NCI-H128 (cell line): ENCODE data around the gene SEC24B.
"Not testable (repeated sequence)": the region's sequence is repeated elsewhere in the genome, so short reads cannot be mapped to it uniquely, and the experiment has no call there.

ENCODE experiments used
- DNase-seq: peaks from one replicate; lab custom pipeline; 2025; ENCODE audit not compliant: unreplicated experiment; lab: John Stamatoyannopoulos, UW

Gene SEC24B

DNA sequence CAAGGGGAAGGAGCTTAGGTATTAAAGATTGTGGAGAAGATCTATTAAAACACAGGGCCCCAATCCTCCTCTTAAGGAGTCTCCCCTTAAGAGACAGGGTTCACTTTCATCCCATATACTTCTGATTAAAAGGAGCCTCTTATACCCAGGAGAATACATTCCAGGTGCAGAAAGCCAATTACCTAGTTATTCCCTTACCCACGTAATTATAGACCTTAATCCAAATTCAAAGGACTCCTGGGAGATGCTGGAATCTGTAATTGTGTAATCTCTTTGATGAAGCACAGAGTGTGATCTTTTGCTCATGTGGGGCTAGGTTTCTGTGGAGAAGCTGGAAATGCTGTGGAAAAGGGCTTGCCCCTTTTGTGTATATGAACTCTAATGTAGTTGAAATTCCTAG, 1.4 kb upstream of the SEC24B start:
- no peak for DNase-seq

DNA sequence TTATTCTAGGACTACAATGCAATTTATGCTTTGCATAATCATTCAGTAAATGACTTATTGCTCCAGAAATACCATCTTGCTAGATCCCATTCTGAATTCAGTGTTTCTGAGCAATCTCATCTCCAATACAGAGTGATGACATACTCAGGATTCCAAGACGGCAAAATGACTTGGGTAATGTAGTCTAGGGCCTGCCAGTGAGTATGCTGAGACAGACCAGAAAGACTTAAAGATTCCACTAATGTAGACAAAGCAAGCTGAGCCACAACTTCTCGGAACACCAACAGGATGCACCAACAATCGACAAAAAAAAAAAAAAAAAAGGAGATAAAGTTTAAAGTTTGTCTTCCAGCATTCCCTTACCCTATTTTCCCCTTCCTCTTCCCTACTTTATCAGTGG, 919 bp upstream of the SEC24B start:
- DNase-seq: no peak

DNA sequence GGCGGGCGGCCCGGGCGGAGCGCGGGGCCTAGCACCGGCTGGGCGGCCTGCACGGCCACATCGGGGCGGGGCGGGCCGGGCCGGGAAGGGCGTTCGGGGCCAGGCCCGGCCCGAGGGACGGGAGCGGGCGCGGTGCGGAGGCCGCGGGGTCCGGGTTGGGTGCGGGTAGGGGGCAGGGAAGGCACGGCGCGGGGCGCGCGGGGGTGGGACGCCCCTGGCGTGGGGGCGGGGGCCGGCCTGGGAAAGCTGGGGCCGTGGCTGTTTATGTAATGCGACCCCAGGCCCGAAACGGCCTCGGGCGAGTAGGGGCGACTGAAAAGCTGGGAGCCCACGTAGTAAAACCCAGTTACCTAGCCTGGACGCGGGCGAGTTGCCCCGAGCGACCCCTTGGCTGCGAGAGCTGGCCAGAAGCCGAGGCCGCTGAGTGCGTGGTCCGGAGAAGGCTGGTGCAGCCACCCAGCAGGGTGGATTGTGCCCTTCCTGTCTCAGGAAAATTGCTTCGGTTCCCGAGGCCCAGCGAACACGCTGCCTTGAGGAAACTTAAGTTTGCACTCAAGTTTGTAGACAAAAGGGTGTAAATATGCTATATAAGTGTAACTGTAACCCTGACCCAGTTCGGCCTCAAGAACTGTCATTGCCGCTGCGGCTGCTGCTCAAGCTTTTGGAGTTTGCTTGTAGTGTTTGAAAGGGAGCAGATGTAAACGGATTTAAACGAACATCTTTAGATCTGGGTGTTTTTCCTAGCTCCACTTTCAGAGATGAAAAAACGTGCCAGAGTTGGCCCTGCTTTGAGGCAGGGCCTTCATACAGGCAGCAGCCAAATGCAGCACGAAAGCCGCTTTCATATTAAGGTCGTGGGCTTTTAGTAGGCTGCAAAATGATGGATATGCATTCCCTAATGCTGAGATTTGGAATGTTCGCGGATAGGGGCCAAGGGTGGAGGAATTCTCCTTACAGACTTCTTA, 674 bp downstream of the SEC24B start:
- DNase-seq: no peak

GRCh38 chr4:109435635-109436034, 2.0 kb downstream of the SEC24B start:
- no peak for DNase-seq

DNA sequence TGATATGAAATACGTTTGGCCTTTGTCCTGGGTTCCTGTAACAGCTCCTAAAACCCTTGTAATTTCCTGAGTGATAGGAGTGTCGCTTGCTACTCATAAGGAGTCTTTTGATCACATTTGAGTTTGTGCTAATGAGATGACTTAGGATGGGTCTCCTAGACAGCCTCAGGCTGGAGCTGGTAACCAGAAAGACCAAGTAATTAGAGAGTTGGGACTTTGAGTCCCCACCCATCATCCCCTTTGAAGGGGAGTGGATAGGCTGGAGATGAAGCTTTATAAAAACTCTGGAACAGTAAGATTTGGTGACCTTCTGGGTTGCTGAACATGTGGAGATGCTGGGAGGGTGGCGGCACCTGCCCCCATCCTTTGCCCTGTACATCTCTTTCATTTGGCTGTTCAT, 2.9 kb downstream of the SEC24B start:
- DNase-seq: no peak

GRCh38 chr4:109440948-109441347, 7.3 kb downstream of the SEC24B start:
- no peak for DNase-seq

DNA sequence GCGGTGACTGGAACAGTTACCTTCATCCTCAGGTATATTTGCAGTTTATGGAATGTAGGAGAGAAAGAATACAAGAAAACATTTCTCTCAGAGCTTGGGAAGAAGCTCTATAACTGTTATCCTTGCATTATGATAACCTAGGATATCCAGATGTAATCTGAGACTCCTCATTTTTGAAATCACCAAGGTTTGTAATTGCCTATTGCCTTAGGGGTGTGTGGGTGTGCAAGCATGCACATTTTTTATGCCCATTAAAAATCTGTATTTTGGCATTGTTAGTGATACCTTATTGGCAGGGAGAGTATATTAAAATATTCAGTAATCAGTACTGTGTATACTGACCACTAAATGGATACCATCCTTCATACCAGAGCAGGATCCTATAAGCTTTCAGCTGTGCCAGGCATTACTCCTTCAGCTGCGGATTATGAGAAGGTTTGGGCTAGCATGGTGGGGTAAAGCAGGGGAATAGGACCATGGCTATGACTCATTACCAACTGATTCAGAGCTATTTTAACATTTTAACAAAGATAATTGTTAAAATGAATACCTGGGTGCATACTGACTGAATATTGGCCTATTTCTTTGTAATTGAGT, 8.3 kb downstream of the SEC24B start:
- no peak for DNase-seq

GRCh38 chr4:109444182-109444844, 10.7 kb downstream of the SEC24B start:
- DNase-seq: no peak

- DNase-seq: no peak
These were observed 13.7 kb downstream of the SEC24B start for GRCh38 chr4:109447278-109447677.

DNA sequence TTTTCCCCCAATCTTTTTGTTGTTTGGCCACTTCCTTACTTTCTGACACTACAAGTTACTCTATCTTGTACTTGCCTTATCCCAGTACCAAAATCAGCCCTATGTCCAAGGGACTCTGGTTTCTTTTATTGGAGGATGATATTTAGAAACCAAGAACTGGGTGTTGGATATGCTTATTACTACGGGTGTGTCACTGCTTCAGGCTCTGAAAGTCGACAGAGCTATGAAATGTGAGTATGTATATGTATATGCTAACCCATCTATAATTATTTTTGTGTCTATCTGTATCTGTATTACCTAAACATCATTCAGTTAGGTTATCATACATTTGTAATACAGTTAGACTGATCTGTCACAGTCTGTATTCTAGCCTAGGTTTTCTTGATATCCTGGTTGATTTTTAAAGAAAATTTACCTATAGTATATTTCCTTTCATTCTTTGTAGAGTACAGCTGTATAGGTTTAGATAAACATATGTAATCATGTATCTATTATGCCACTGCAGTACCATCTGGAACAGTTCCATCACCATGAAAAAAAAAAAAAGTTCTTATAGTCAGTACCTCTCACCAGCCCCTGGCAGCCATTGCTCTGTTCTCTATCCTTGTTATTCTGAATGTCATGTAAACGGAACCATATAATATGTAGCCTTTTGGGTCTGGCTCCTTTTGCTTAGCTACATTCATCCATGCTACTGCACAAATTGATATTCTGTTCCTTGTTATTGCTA, 18.1 kb downstream of the SEC24B start:
- DNase-seq: no peak

- not testable (repeated sequence) for DNase-seq
These were observed 19.5 kb downstream of the SEC24B start for GRCh38 chr4:109453110-109453509.

- no peak for DNase-seq
These were observed 28.7 kb downstream of the SEC24B start for GRCh38 chr4:109462297-109462696.

GRCh38 chr4:109462802-109463201, 29.2 kb downstream of the SEC24B start:
- DNase-seq: no peak

DNA sequence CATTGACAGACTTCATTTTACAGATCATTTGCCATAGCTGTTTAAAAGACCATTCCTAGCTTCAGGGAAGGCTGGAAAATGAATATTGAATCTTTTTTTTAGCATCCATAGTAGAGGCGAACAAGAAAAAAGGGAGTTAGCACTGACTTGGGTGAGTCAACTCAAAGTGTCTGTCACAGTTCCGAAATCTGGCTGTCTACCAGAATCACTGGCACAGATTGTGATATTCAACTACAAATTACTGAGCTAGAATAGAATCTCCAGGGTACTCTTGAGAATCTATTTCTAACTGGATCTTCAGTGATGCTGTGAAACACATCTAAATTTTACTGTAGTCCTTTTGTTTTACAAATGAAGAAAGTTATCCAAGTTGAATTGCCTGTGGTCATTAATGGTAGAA, 31.5 kb downstream of the SEC24B start:
- DNase-seq: no peak

DNA sequence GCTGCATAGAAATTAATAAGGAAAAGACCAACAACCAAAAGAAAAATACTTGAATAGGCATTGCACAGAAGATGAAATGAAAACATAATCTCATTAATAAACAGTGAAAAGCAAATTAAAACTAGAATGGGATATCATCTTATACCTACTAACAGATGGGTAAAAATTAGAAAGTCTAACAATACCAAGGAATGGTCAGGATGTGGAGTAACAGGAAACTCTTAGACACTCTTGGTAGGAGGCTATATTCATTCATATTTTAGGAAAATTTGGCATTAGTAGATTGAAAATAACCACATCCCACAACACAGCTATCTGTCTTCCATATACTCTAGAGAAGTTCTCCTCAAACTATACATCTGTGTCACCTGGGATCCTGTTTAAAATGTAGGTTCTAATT, 36.3 kb downstream of the SEC24B start:
- no peak for DNase-seq

DNA sequence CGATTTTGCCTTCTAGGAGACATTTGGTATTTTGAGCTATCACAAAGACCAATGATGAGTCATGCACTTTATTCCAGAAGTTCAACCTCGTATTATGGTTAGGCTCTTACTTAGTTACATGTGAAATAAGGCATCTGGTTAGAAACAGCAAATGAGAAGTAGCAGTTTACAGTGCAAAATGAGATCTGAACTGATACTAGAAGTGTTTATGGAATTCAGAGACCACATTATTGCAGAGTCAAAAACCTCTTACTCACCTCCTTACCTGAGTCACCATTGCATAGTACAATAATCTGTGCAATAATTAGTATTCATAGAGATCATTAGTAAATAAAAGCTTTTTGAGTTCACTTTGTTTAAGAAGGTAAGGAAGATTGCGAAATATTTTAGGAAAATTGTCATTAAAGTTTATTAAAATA, 38.7 kb downstream of the SEC24B start:
- DNase-seq: no peak

- DNase-seq: no peak
These were observed 40.2 kb downstream of the SEC24B start for GRCh38 chr4:109473824-109474223.

DNA sequence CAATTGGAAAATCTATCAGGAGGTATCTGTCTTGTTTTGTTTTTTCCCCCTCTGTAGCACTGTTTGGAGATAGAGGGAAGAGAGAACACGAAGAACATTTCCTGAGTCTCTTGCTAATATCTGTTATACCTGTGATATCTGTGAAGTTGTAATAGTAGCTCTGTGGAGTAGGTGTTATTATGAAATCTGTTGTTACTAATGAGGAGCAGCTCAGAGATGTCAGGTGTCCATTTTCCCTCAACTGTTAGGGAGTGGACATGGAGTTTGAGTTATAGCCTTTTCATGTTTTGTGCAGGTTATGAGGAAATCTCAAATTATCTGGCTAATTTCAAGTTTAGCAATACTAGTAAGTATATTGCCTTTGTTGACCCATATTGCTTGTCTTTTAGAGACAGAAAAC, 52.4 kb downstream of the SEC24B start:
- DNase-seq: no peak

GRCh38 chr4:109494563-109494962, 60.9 kb downstream of the SEC24B start:
- no peak for DNase-seq

DNA sequence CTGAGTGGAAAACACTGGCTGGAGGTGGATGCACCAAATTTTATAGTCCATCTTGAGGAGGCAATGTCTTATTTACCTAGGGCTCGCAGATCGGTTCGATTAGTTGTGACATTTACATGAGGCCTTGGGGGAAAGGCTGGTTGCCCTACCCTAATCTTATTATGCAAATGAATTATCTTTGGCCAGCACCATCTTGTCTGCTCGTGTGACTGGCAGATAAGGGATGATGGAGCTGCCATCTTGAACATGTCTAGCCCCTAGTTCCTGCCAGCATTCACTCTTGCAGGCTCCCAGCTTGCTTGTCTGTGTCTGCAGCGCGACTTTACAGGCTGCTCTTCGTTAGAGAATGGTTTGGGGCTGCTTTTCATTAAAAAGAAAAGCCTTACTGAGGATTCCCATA, 61.9 kb downstream of the SEC24B start:
- DNase-seq: no peak

DNA sequence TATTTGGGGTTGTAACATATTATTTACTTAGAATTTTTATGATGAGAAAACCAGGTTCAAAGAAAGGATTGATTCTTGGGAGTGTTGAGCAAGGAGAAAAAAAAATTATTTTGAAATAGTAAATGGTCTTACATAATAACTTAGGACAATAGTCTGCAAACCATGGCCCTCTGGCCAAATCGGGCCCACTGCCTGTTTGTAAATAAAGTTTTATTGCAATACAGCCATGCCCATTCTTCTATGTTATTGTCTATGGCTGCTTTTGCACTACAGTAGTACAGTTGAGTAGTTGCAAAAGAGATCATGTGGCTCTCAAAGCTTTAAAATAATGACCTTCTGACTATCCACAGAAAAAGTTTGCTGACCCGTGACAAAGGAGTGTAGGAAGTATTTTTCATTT, 63.3 kb downstream of the SEC24B start:
- DNase-seq: no peak
